ENCODE data around the gene GPR31. TPM values are rescaled to one million over a fixed set of nuclear protein-coding genes. Genes with fewer than 3 reads are reported as not detected.

GPR31 gene
- total and polyA plus RNA-seq, 9 of the 15 experiments (the other 6 are each of a cell fraction or from before 2014, with no cell fraction given): not detected

DNA sequence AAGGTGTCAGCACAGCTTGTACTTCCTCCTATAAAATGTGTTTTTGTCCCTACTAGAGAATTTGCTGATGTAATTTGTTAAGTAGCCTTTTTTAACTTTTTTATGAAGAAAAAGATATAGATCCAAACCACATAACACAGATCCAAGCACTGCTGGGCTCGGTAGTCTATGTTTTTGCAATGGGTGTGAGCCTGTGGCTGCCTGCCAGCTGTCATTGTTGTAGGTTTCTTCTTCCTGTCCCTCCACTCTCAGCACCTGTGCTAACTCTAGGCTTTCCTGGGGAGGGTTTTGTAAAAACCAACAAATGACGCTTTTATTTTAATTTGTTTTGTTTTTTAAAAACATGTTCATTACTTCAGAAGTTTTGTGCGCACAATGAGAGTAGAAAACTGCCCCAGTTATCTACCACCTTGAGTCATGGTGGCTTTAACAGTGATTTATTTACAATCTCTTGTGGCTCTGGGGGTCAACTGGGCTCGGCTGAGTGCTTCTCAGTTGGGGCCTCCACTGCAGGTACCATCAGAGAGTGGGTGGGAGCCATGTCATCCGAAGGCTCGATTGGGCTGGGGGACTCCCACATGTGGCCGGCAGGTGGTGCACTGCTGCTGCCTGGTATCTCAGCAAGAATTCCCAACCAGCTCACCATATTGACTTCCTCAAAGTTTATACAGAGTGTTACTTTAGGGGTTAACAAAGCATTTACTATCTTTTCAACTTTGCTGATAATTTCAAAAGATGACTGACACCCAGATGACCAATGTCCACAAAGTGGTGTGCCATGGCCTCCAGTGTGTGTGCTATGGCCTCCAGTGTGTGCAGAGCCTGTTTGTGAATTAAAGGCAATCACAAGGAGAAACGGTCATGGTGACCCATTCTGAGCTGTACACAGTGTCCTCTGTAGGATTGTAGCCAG, 37.9 kb downstream of the GPR31 start (continued):
- TF ChIP-seq, protein P1, sequence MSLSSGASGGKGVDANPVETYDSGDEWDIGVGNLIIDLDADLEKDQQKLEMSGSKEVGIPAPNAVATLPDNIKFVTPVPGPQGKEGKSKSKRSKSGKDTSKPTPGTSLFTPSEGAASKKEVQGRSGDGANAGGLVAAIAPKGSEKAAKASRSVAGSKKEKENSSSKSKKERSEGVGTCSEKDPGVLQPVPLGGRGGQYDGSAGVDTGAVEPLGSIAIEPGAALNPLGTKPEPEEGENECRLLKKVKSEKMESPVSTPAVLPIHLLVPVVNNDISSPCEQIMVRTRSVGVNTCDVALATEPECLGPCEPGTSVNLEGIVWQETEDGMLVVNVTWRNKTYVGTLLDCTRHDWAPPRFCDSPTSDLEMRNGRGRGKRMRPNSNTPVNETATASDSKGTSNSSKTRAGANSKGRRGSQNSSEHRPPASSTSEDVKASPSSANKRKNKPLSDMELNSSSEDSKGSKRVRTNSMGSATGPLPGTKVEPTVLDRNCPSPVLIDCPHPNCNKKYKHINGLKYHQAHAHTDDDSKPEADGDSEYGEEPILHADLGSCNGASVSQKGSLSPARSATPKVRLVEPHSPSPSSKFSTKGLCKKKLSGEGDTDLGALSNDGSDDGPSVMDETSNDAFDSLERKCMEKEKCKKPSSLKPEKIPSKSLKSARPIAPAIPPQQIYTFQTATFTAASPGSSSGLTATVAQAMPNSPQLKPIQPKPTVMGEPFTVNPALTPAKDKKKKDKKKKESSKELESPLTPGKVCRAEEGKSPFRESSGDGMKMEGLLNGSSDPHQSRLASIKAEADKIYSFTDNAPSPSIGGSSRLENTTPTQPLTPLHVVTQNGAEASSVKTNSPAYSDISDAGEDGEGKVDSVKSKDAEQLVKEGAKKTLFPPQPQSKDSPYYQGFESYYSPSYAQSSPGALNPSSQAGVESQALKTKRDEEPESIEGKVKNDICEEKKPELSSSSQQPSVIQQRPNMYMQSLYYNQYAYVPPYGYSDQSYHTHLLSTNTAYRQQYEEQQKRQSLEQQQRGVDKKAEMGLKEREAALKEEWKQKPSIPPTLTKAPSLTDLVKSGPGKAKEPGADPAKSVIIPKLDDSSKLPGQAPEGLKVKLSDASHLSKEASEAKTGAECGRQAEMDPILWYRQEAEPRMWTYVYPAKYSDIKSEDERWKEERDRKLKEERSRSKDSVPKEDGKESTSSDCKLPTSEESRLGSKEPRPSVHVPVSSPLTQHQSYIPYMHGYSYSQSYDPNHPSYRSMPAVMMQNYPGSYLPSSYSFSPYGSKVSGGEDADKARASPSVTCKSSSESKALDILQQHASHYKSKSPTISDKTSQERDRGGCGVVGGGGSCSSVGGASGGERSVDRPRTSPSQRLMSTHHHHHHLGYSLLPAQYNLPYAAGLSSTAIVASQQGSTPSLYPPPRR (CRISPR knock-in tag; IDR thresholded peaks at IDR 0.05; ENCODE audit: borderline replicate concordance): no peak
- TF ChIP-seq TSC22D4 (tag; IDR thresholded peaks at IDR 0.05): no peak
- TF ChIP-seq, protein P2, sequence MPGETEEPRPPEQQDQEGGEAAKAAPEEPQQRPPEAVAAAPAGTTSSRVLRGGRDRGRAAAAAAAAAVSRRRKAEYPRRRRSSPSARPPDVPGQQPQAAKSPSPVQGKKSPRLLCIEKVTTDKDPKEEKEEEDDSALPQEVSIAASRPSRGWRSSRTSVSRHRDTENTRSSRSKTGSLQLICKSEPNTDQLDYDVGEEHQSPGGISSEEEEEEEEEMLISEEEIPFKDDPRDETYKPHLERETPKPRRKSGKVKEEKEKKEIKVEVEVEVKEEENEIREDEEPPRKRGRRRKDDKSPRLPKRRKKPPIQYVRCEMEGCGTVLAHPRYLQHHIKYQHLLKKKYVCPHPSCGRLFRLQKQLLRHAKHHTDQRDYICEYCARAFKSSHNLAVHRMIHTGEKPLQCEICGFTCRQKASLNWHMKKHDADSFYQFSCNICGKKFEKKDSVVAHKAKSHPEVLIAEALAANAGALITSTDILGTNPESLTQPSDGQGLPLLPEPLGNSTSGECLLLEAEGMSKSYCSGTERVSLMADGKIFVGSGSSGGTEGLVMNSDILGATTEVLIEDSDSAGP (CRISPR knock-in tag; IDR thresholded peaks at IDR 0.05): no peak
- peak in 1 of 2 experiments; percentile 34; a peak in 2 of 4 replicates for TF ChIP-seq RAD21 (CRISPR knock-in tag; conservative IDR thresholded peaks at IDR 0.05 in 1 of 2, IDR thresholded peaks at IDR 0.05 in 1 of 2)
- TF ChIP-seq, protein P3, sequence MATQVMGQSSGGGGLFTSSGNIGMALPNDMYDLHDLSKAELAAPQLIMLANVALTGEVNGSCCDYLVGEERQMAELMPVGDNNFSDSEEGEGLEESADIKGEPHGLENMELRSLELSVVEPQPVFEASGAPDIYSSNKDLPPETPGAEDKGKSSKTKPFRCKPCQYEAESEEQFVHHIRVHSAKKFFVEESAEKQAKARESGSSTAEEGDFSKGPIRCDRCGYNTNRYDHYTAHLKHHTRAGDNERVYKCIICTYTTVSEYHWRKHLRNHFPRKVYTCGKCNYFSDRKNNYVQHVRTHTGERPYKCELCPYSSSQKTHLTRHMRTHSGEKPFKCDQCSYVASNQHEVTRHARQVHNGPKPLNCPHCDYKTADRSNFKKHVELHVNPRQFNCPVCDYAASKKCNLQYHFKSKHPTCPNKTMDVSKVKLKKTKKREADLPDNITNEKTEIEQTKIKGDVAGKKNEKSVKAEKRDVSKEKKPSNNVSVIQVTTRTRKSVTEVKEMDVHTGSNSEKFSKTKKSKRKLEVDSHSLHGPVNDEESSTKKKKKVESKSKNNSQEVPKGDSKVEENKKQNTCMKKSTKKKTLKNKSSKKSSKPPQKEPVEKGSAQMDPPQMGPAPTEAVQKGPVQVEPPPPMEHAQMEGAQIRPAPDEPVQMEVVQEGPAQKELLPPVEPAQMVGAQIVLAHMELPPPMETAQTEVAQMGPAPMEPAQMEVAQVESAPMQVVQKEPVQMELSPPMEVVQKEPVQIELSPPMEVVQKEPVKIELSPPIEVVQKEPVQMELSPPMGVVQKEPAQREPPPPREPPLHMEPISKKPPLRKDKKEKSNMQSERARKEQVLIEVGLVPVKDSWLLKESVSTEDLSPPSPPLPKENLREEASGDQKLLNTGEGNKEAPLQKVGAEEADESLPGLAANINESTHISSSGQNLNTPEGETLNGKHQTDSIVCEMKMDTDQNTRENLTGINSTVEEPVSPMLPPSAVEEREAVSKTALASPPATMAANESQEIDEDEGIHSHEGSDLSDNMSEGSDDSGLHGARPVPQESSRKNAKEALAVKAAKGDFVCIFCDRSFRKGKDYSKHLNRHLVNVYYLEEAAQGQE (IDR thresholded peaks at IDR 0.05; ENCODE audit: borderline replicate concordance): no peak
- TF ChIP-seq, protein P3 (CRISPR knock-in tag; IDR thresholded peaks at IDR 0.05; ENCODE audit: low read depth): no peak
- no peak for TF ChIP-seq GATAD2B (IDR thresholded peaks at IDR 0.05; ENCODE audit: borderline replicate concordance)

Data from K562 (cell line).